Adrenal gland (tissue), 12 donors: Measurements from ENCODE around the gene AGBL3. TPM values are rescaled to one million over a fixed set of nuclear protein-coding genes. Genes with fewer than 3 reads are reported as not detected.

Source experiments
- DNase-seq, 7 donors: peaks; one replicate each; pipeline ENCODE4 v3.0.0-alpha.2; 2019 to 2020
- H3K27ac ChIP-seq, 5 donors: fragments of 200-600 bp; sonication (generic) in 4 of 5; 1 replicate in 3 of 5; 2 replicates in 2 of 5; pipeline versions ENCODE4 v1.5.1 to v1.8.0; 2016 to 2020; ENCODE audit warnings: mild to moderate bottlenecking in 1 of 5
- H3K27me3 ChIP-seq: fragments of 200-600 bp; 2 replicates; pipeline ENCODE4 v1.8.0; 2021
- H3K36me3 ChIP-seq, 2 donors: fragments of 200-600 bp; replicated peaks in 1 of 2; 1 replicate in 1 of 2; 2 replicates in 1 of 2; pipeline versions ENCODE4 v1.5.1 to v1.8.0; 2018 to 2022
- H3K4me1 ChIP-seq, 2 donors: fragments of 200-600 bp; replicated peaks in 1 of 2; 1 replicate in 1 of 2; 2 replicates in 1 of 2; pipeline versions ENCODE4 v1.5.1 to v1.8.0; 2018 to 2021
- H3K4me3 ChIP-seq, 4 donors: fragments of 200-600 bp; sonication (generic) in 3 of 4; one replicate each; pipeline ENCODE4 v1.5.1; 2016 to 2018
- H3K9me3 ChIP-seq, 3 donors: fragments of 200-600 bp; sonication (generic) in 1 of 3; replicated peaks in 1 of 3; 1 replicate in 2 of 3; 2 replicates in 1 of 3; pipeline versions ENCODE4 v1.5.1 to v1.8.0; 2016 to 2021
- POLR2A ChIP-seq, 2 donors: fragments of 450-650 bp; IDR thresholded peaks; one replicate each; pipeline ENCODE4 v1.6.1; 2017; ENCODE audit warnings: antibody characterized with exemption in 2 of 2, mild to moderate bottlenecking in 2 of 2, moderate library complexity in 1 of 2
- WGBS, 4 donors: extraction: QIAGEN DNeasy Blood & Tissue Kit in 2 of 4; methylation state at CpG; one replicate each; pipeline versions ENCODE4 v1.1.5 to v1.1.7; 2013 to 2017; 5-methylcytosine and 5-hydroxymethylcytosine counted together
- intact Hi-C, 2 donors: fragments of 100-400 bp; cut with DNase I; formaldehyde crosslinking; loops; one replicate each; pipeline versions ENCODE4 v1.14.1 to v1.15.0; 2022 to 2023
- polyA plus RNA-seq, 3 donors: library from polyadenylated mRNA; stranded (reverse); fragments of 200-250 nt in 2 of 3; fragments of 350-450 nt in 1 of 3; fragmentation: Illumina TruSeq in 1 of 3; extraction: RNeasy Lipid Tissue Mini Kit (QIAGEN cat#74804) in 1 of 3; gene quantifications; one replicate each; pipeline ENCODE4 v1.2.3, GENCODE V29; 2013 to 2014
- total RNA-seq, 9 donors: library from RNA; depleted of rRNA in 4 of 9; stranded (reverse); fragments of >200 nt in 4 of 9; fragments of 120-200 nt in 1 of 9; fragmentation: NEBNext Ultra II Directional in 1 of 9; extraction: Animal tissue kit (Norgen Biotek cat#: 25700) in 1 of 9; gene quantifications; one replicate each; pipeline versions ENCODE4 v1.1.0 to v1.2.4, GENCODE V29; 2013 to 2023
- TF ChIP-seq, protein P1 (sequence below), 6 experiments: fragments of 450-650 bp in 4 of 6; fragments of 200-600 bp in 2 of 6; sonication (generic) in 1 of 6; IDR thresholded peaks; 1 replicate in 5 of 6; 2 replicates in 1 of 6; pipeline versions ENCODE4 v1.5.1 to v1.8.0; 2016 to 2021; ENCODE audit warnings: antibody characterized with exemption in 6 of 6, mild to moderate bottlenecking in 2 of 6, moderate library complexity in 1 of 6
- donor health status: healthy with polysubstance abuse.
- donor health status: Bipolar disorder and iron deficiency.
- donor health status: DM: yes; HTN: yes; CAD: no.
- donor health status: DM: no; HTN: no; CAD: no.
- donor health status: DM: no; HTN: no; CAD: no.
- donor health status: DM: yes; HTN: yes; CAD: no.

Gene AGBL3
- total and polyA plus RNA-seq, 12 donors: 0.28 to 7.3 (median 1.9) TPM

DNA sequence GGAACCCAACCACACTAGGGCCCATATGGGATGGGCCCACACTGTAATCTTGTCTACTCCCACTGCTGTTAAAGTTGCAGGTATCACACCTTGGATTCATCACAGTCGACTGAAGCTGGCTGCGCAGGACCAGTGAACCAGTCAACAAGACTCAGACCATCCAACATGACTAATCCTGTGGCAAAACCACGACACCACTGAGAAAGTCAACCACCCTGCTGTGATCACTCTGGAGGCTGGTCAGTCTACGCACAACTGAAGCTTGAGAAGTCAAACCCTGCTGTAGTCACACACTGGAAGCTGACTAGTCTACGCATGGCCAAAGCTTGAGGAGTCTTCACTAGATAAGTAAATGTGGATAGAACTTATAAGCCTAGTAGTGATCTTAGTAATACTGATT is 193.8 kb downstream of the AGBL3 start:
- WGBS, 4 donors: 94 to 100% (median 97%) methylated on average over 5 of the region's 5 CpGs
- no peaks in the 10 kb centered on the region for H3K27me3 ChIP-seq
- H3K27ac ChIP-seq: no peak overlapping the region
- peak in 1 of 7 donors; percentile 28 for DNase-seq
- TF ChIP-seq, protein P1, sequence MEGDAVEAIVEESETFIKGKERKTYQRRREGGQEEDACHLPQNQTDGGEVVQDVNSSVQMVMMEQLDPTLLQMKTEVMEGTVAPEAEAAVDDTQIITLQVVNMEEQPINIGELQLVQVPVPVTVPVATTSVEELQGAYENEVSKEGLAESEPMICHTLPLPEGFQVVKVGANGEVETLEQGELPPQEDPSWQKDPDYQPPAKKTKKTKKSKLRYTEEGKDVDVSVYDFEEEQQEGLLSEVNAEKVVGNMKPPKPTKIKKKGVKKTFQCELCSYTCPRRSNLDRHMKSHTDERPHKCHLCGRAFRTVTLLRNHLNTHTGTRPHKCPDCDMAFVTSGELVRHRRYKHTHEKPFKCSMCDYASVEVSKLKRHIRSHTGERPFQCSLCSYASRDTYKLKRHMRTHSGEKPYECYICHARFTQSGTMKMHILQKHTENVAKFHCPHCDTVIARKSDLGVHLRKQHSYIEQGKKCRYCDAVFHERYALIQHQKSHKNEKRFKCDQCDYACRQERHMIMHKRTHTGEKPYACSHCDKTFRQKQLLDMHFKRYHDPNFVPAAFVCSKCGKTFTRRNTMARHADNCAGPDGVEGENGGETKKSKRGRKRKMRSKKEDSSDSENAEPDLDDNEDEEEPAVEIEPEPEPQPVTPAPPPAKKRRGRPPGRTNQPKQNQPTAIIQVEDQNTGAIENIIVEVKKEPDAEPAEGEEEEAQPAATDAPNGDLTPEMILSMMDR (IDR thresholded peaks at IDR 0.05): no peak
- no peak for TF ChIP-seq POLR2A (IDR thresholded peaks at IDR 0.05)
- no peak overlapping the region for H3K4me3 ChIP-seq
- intact Hi-C loops: no loop called here
- peaks cover 0 to 16% (median 0%) of the 10 kb centered on the region in 3 donors for H3K9me3 ChIP-seq
- H3K4me1 ChIP-seq: no peaks in the 10 kb centered on the region
- peaks cover 0 to 14% of the 10 kb centered on the region in 2 donors for H3K36me3 ChIP-seq

GRCh38 chr7:135181261-135181928 is 195.1 kb downstream of the AGBL3 start:
- 73 to 78% (median 74%) methylated on average over 3 of the region's 3 CpGs for WGBS, 4 donors
- no peak for DNase-seq
- peaks cover 0 to 16% (median 0%) of the 10 kb centered on the region in 3 donors for H3K9me3 ChIP-seq
- intact Hi-C loops: no loop called here
- no peak overlapping the region for H3K27ac ChIP-seq
- no peaks in the 10 kb centered on the region for H3K27me3 ChIP-seq
- TF ChIP-seq, protein P1 (IDR thresholded peaks at IDR 0.05): no peak
- TF ChIP-seq POLR2A (IDR thresholded peaks at IDR 0.05): no peak
- H3K4me1 ChIP-seq: no peaks in the 10 kb centered on the region
- H3K36me3 ChIP-seq: peaks cover 0 to 26% of the 10 kb centered on the region in 2 donors
- H3K4me3 ChIP-seq: no peak overlapping the region

- H3K36me3 ChIP-seq: peaks cover 0 to 33% of the 10 kb centered on the region in 2 donors
- WGBS, 4 donors: 96 to 98% (median 97%) methylated on average over 18 to 31 of the region's 31 CpGs
Measured at GRCh38 chr7:135181929-135182678, 195.8 kb downstream of the AGBL3 start.

DNA sequence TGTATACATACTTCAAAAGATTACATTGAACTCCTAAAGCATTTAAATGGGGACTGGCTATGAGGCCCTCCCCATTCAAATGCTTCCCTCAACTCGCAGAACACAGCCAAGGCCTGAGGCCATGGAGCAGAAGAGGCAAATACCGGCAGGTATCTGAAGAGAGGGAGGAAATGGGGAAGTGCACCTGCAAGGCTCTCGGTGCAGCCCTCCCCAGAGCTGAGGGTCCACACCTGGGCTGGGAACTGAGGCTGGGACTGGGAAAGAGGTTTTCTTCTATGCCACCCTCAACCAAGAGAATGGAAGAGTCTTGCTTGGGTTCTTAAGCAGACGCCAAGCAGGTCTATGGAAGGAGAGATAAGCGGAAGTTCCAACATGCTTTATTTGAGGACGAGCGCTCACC is 197.2 kb downstream of the AGBL3 start:
- no peaks in the 10 kb centered on the region for H3K4me1 ChIP-seq
- H3K9me3 ChIP-seq: peaks cover 0 to 16% (median 0%) of the 10 kb centered on the region in 3 donors
- DNase-seq: peak in 1 of 7 donors; percentile 25
- no peaks in the 10 kb centered on the region for H3K27me3 ChIP-seq
- no peak overlapping the region for H3K27ac ChIP-seq
- H3K36me3 ChIP-seq: peaks cover 0 to 46% of the 10 kb centered on the region in 2 donors
- 97 to 100% (median 99%) methylated on average over 7 of the region's 7 CpGs for WGBS, 4 donors
- no peak for TF ChIP-seq POLR2A (IDR thresholded peaks at IDR 0.05)
- TF ChIP-seq, protein P1 (IDR thresholded peaks at IDR 0.05): no peak
- intact Hi-C loops: no loop called here
- no peak overlapping the region for H3K4me3 ChIP-seq

More at GRCh38 chr7:135181929-135182678, 195.8 kb downstream of the AGBL3 start:
- no peaks in the 10 kb centered on the region for H3K4me1 ChIP-seq
- H3K4me3 ChIP-seq: no peak overlapping the region
- H3K27ac ChIP-seq: no peak overlapping the region
- TF ChIP-seq POLR2A (IDR thresholded peaks at IDR 0.05): no peak
- TF ChIP-seq, protein P1 (IDR thresholded peaks at IDR 0.05): no peak
- peak in 1 of 7 donors; percentile 36 for DNase-seq
- intact Hi-C loops: no loop called here
- H3K9me3 ChIP-seq: peaks cover 0 to 16% (median 0%) of the 10 kb centered on the region in 3 donors
- H3K27me3 ChIP-seq: no peaks in the 10 kb centered on the region
